Liver (tissue), 9 donors: Measurements from ENCODE around the gene FGF1. TPM values are rescaled to one million over a fixed set of nuclear protein-coding genes. Genes with fewer than 3 reads are reported as not detected.

Experiments used
- DNase-seq: peaks from one replicate; pipeline ENCODE4 v3.0.0-alpha.2; 2017; ENCODE audit warnings: low spot score
- H3K27ac ChIP-seq, 2 donors: one replicate each; pipeline ENCODE4 v1.7.0; 2013; ENCODE audit warnings: inconsistent platforms in 2 of 2, low read length in 2 of 2, control low read depth in 1 of 2, low read depth in 1 of 2, mild to moderate bottlenecking in 1 of 2
- H3K27me3 ChIP-seq, 4 donors: one replicate each; pipeline versions ENCODE4 v1.6.1 to v1.7.0; 2013; ENCODE audit warnings: low read length in 3 of 4, inconsistent platforms in 1 of 4, mild to moderate bottlenecking in 1 of 4, moderate library complexity in 1 of 4; ENCODE audit not compliant: control insufficient read depth in 4 of 4, insufficient read depth in 4 of 4
- H3K36me3 ChIP-seq, 4 donors: one replicate each; pipeline versions ENCODE4 v1.6.1 to v1.7.0; 2013; ENCODE audit warnings: low read length in 3 of 4, mild to moderate bottlenecking in 3 of 4, low read depth in 1 of 4, moderate library complexity in 1 of 4; ENCODE audit not compliant: control insufficient read depth in 4 of 4, insufficient read depth in 3 of 4
- H3K4me1 ChIP-seq, 4 donors: one replicate each; pipeline versions ENCODE4 v1.6.1 to v1.7.0; 2013; ENCODE audit warnings: low read length in 3 of 4, mild to moderate bottlenecking in 3 of 4, moderate library complexity in 1 of 4; ENCODE audit not compliant: control insufficient read depth in 4 of 4, insufficient read depth in 4 of 4
- H3K4me3 ChIP-seq, 3 donors: one replicate each; pipeline versions ENCODE4 v1.6.1 to v1.7.0; 2013; ENCODE audit warnings: low read length in 3 of 3, control low read depth in 1 of 3, low read depth in 1 of 3, mild to moderate bottlenecking in 1 of 3
- H3K9ac ChIP-seq, 2 donors: one replicate each; pipeline ENCODE4 v1.7.0; 2013; ENCODE audit warnings: low read length in 2 of 2, mild to moderate bottlenecking in 2 of 2, moderate library complexity in 2 of 2, control low read depth in 1 of 2, low read depth in 1 of 2
- H3K9me3 ChIP-seq, 4 donors: one replicate each; pipeline versions ENCODE4 v1.6.1 to v1.7.0; 2013; ENCODE audit warnings: low read length in 3 of 4; ENCODE audit not compliant: control insufficient read depth in 4 of 4
- EGR1 ChIP-seq, 2 donors: IDR thresholded peaks; 2 replicates each; pipeline ENCODE4 v1.6.1; 2016 to 2018; ENCODE audit warnings: antibody characterized with exemption in 2 of 2, low read depth in 2 of 2
- FOXA1 ChIP-seq: IDR thresholded peaks from 2 replicates; pipeline ENCODE4 v1.6.1; 2016; ENCODE audit warnings: antibody characterized with exemption
- FOXA2 ChIP-seq: IDR thresholded peaks from 2 replicates; pipeline ENCODE4 v1.6.1; 2016; ENCODE audit warnings: antibody characterized with exemption
- GABPA ChIP-seq, 2 donors: IDR thresholded peaks in 1 of 2; conservative IDR thresholded peaks in 1 of 2; 2 replicates each; pipeline ENCODE4 v1.6.1; 2016; ENCODE audit warnings: antibody characterized with exemption in 2 of 2, mild to moderate bottlenecking in 1 of 2, moderate library complexity in 1 of 2
- HNF4A ChIP-seq, 2 donors: conservative IDR thresholded peaks; 2 replicates each; pipeline ENCODE4 v1.6.1; 2016; ENCODE audit warnings: antibody characterized with exemption in 2 of 2, mild to moderate bottlenecking in 2 of 2
- HNF4G ChIP-seq: IDR thresholded peaks from 2 replicates; pipeline ENCODE4 v1.6.1; 2016; ENCODE audit warnings: antibody characterized with exemption
- JUND ChIP-seq, 2 donors: IDR thresholded peaks; 2 replicates each; pipeline ENCODE4 v1.6.1; 2016; ENCODE audit warnings: antibody characterized with exemption in 2 of 2
- NR2F2 ChIP-seq: IDR thresholded peaks from 2 replicates; pipeline ENCODE4 v1.6.1; 2016; ENCODE audit warnings: antibody characterized with exemption
- RAD21 ChIP-seq, 2 donors: IDR thresholded peaks; 2 replicates each; pipeline ENCODE4 v1.6.1; 2016; ENCODE audit warnings: antibody characterized with exemption in 2 of 2, mild to moderate bottlenecking in 2 of 2
- RXRA ChIP-seq, 2 donors: IDR thresholded peaks; 2 replicates each; pipeline ENCODE4 v1.6.1; 2017 to 2018; ENCODE audit warnings: antibody characterized with exemption in 2 of 2, mild to moderate bottlenecking in 1 of 2
- SP1 ChIP-seq: IDR thresholded peaks from 2 replicates; pipeline ENCODE4 v1.6.1; 2018; ENCODE audit warnings: antibody characterized with exemption, mild to moderate bottlenecking
- TAF1 ChIP-seq: conservative IDR thresholded peaks from 2 replicates; pipeline ENCODE4 v1.6.1; 2016; ENCODE audit warnings: antibody characterized with exemption, mild to moderate bottlenecking
- YY1 ChIP-seq: IDR thresholded peaks from 2 replicates; pipeline ENCODE4 v1.6.1; 2016; ENCODE audit warnings: antibody characterized with exemption, mild to moderate bottlenecking
- WGBS: extraction: QIAGEN DNeasy Blood & Tissue Kit; methylation state at CpG from one replicate; pipeline ENCODE4 v1.1.7; 2013; 5-methylcytosine and 5-hydroxymethylcytosine counted together
- polyA plus RNA-seq, 2 donors: library from polyadenylated mRNA; stranded (reverse) in 1 of 2; unstranded in 1 of 2; fragments of 200-250 nt in 1 of 2; fragments of >200 nt in 1 of 2; fragmentation: Nextera tagmentation in 1 of 2; extraction: Ambion mirVana in 1 of 2; gene quantifications; one replicate each; pipeline versions ENCODE4 v1.2.1 to v1.2.3, GENCODE V29; 2013 to 2015
- total RNA-seq, 2 donors: library from RNA; depleted of rRNA; stranded (reverse); fragments of >200 nt; gene quantifications; one replicate each; pipeline ENCODE4 v1.2.3, GENCODE V29; 2014
- TF ChIP-seq, protein P1 (sequence below): IDR thresholded peaks from 2 replicates; pipeline ENCODE4 v1.6.1; 2016; ENCODE audit warnings: antibody characterized with exemption
- TF ChIP-seq, protein P2 (sequence below): IDR thresholded peaks from 2 replicates; pipeline ENCODE4 v1.6.1; 2016; ENCODE audit warnings: antibody characterized with exemption, mild to moderate bottlenecking
- TF ChIP-seq, protein P3 (sequence below): fragments of 150-350 bp; IDR thresholded peaks from 2 replicates; pipeline ENCODE4 v1.5.1; 2017; ENCODE audit warnings: improper control_type of control experiment, low read depth, low read length; ENCODE audit not compliant: missing input control
- TF ChIP-seq, protein P4 (sequence below): IDR thresholded peaks from 2 replicates; pipeline ENCODE4 v1.6.1; 2016; ENCODE audit warnings: antibody characterized with exemption
- TF ChIP-seq, protein P5 (sequence below): IDR thresholded peaks from 2 replicates; pipeline ENCODE4 v1.6.1; 2016; ENCODE audit warnings: antibody characterized with exemption
- donor health status: healthy.
- donor health status: healthy.
- donor health status: healthy.
- donor health status: healthy.
- donor health status: healthy.

Gene FGF1
- total and polyA plus RNA-seq, 4 donors: 0.05 to 0.25 (median 0.16) TPM

DNA sequence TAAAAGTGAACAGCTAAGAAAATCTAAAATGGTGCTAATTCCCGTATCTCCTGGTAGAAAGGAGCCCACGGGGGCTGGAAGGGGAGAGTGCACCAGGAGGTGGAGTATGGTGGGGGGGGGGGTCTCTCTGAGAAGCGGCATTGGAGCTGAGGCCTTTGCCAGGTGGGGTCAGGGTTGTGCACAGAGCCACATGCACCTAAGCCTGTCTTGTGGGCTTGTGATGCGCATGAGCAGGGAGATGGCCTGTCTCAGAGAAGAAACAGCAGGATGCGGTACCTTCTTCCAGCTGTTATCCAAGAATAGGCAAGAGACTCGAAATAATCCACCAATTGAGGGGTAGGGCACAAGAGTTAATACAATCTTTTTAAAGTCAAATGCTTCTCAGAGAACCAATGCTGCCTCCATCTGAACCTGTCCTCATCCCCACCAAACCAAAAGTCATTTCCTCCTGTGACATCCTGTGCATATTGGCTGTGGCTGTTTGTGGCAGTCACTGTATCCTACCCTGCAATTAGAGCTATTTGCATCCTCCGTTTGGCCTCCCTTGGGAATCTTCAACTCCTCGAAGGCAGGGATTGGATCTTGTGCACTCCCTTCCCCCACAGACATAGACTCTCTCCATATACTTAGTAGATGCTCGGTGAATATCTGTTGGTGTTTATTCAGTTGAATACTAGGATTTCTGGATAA lies 45.4 kb downstream of the FGF1 start:
- no peak overlapping the region for H3K27ac ChIP-seq
- H3K4me1 ChIP-seq: no peaks in the 10 kb centered on the region
- WGBS: 75% methylated on average over 9 of the region's 9 CpGs
- TF ChIP-seq FOXA1: no peak
- TF ChIP-seq, protein P1, sequence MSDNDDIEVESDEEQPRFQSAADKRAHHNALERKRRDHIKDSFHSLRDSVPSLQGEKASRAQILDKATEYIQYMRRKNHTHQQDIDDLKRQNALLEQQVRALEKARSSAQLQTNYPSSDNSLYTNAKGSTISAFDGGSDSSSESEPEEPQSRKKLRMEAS: no peak
- no peak for TF ChIP-seq HNF4A (conservative IDR thresholded peaks at IDR 0.05)
- TF ChIP-seq HNF4G: no peak
- TF ChIP-seq FOXA2: no peak
- TF ChIP-seq RAD21 (IDR thresholded peaks at IDR 0.05): no peak
- no peak for TF ChIP-seq SP1
- TF ChIP-seq NR2F2: no peak
- TF ChIP-seq RXRA (IDR thresholded peaks at IDR 0.05): no peak
- no peak for TF ChIP-seq EGR1 (IDR thresholded peaks at IDR 0.05; ENCODE audit: low read depth in 2 of 2)
- no peak for TF ChIP-seq JUND (IDR thresholded peaks at IDR 0.05)
- no peak for TF ChIP-seq GABPA (IDR thresholded peaks at IDR 0.05 in 1 of 2, conservative IDR thresholded peaks at IDR 0.05 in 1 of 2)
- TF ChIP-seq YY1: no peak
- TF ChIP-seq, protein P2, sequence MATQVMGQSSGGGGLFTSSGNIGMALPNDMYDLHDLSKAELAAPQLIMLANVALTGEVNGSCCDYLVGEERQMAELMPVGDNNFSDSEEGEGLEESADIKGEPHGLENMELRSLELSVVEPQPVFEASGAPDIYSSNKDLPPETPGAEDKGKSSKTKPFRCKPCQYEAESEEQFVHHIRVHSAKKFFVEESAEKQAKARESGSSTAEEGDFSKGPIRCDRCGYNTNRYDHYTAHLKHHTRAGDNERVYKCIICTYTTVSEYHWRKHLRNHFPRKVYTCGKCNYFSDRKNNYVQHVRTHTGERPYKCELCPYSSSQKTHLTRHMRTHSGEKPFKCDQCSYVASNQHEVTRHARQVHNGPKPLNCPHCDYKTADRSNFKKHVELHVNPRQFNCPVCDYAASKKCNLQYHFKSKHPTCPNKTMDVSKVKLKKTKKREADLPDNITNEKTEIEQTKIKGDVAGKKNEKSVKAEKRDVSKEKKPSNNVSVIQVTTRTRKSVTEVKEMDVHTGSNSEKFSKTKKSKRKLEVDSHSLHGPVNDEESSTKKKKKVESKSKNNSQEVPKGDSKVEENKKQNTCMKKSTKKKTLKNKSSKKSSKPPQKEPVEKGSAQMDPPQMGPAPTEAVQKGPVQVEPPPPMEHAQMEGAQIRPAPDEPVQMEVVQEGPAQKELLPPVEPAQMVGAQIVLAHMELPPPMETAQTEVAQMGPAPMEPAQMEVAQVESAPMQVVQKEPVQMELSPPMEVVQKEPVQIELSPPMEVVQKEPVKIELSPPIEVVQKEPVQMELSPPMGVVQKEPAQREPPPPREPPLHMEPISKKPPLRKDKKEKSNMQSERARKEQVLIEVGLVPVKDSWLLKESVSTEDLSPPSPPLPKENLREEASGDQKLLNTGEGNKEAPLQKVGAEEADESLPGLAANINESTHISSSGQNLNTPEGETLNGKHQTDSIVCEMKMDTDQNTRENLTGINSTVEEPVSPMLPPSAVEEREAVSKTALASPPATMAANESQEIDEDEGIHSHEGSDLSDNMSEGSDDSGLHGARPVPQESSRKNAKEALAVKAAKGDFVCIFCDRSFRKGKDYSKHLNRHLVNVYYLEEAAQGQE: no peak
- no peak for TF ChIP-seq TAF1
- TF ChIP-seq, protein P3, sequence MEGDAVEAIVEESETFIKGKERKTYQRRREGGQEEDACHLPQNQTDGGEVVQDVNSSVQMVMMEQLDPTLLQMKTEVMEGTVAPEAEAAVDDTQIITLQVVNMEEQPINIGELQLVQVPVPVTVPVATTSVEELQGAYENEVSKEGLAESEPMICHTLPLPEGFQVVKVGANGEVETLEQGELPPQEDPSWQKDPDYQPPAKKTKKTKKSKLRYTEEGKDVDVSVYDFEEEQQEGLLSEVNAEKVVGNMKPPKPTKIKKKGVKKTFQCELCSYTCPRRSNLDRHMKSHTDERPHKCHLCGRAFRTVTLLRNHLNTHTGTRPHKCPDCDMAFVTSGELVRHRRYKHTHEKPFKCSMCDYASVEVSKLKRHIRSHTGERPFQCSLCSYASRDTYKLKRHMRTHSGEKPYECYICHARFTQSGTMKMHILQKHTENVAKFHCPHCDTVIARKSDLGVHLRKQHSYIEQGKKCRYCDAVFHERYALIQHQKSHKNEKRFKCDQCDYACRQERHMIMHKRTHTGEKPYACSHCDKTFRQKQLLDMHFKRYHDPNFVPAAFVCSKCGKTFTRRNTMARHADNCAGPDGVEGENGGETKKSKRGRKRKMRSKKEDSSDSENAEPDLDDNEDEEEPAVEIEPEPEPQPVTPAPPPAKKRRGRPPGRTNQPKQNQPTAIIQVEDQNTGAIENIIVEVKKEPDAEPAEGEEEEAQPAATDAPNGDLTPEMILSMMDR: no peak
- TF ChIP-seq, protein P4, sequence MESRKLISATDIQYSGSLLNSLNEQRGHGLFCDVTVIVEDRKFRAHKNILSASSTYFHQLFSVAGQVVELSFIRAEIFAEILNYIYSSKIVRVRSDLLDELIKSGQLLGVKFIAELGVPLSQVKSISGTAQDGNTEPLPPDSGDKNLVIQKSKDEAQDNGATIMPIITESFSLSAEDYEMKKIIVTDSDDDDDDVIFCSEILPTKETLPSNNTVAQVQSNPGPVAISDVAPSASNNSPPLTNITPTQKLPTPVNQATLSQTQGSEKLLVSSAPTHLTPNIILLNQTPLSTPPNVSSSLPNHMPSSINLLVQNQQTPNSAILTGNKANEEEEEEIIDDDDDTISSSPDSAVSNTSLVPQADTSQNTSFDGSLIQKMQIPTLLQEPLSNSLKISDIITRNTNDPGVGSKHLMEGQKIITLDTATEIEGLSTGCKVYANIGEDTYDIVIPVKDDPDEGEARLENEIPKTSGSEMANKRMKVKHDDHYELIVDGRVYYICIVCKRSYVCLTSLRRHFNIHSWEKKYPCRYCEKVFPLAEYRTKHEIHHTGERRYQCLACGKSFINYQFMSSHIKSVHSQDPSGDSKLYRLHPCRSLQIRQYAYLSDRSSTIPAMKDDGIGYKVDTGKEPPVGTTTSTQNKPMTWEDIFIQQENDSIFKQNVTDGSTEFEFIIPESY: no peak
- TF ChIP-seq, protein P5, sequence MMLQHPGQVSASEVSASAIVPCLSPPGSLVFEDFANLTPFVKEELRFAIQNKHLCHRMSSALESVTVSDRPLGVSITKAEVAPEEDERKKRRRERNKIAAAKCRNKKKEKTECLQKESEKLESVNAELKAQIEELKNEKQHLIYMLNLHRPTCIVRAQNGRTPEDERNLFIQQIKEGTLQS: no peak
- H3K4me3 ChIP-seq: no peak overlapping the region
- H3K36me3 ChIP-seq: no peaks in the 10 kb centered on the region
- H3K9me3 ChIP-seq: no peaks in the 10 kb centered on the region
- H3K9ac ChIP-seq: no peak overlapping the region
- no peak for DNase-seq
- no peaks in the 10 kb centered on the region for H3K27me3 ChIP-seq
